ENCODE measurements around the gene RASAL1. TPM values are rescaled to one million over a fixed set of nuclear protein-coding genes. Genes with fewer than 3 reads are reported as not detected.

Gene RASAL1
- total and polyA plus RNA-seq, 2 experiments from 2014 or later = not detected

- DNase-seq = no peak
- in situ Hi-C loops (cut with MboI) = no loop called here
- H3K9me2 ChIP-seq (ENCODE audit: insufficient read depth) = no peaks in the 10 kb centered on the region
- H3K4me1 ChIP-seq (ENCODE audit: insufficient read depth) = no peaks in the 10 kb centered on the region
- 50 to 51% methylated on average over 12 to 20 of the region's 32 CpGs for WGBS, 2 experiments (ENCODE audit: low coverage in 1 of 2, low lambda C conversion rate in 2 of 2, missing lambda C conversion rate in 2 of 2)
- H3K27ac ChIP-seq = no peak overlapping the region
- peaks cover 14% of the 10 kb centered on the region for H3K27me3 ChIP-seq (replicated peaks; ENCODE audit: insufficient read depth)
- H4K20me1 ChIP-seq (ENCODE audit: insufficient read depth) = no peaks in the 10 kb centered on the region
- H3K9ac ChIP-seq = no peak overlapping the region
- H3F3A ChIP-seq (ENCODE audit: insufficient read depth) = no peaks in the 10 kb centered on the region
- no peak overlapping the region for H3K4me2 ChIP-seq (ENCODE audit: unreplicated experiment)
- no peak for TF ChIP-seq EZH2 (IDR thresholded peaks at IDR 0.05; ENCODE audit: insufficient read depth, poor library complexity, severe bottlenecking)
- TF ChIP-seq EZH2phosphoT487 (IDR thresholded peaks at IDR 0.05; ENCODE audit: insufficient read depth, low read depth) = no peak
- H3K79me2 ChIP-seq (ENCODE audit: insufficient read depth) = no peaks in the 10 kb centered on the region
- H3K9me3 ChIP-seq (ENCODE audit: low read depth) = no peaks in the 10 kb centered on the region
- no peaks in the 10 kb centered on the region for H3K36me3 ChIP-seq (ENCODE audit: low read depth)
- no peak overlapping the region for H3K4me3 ChIP-seq
- no peak overlapping the region for H2AFZ ChIP-seq
Observed at GRCh38 chr12:113093409-113094101, 42.0 kb downstream of the RASAL1 start.

- in situ Hi-C loops (cut with MboI) = no loop called here
- no peak overlapping the region for H3K27ac ChIP-seq
- H3K27me3 ChIP-seq (replicated peaks; ENCODE audit: insufficient read depth) = peaks cover 14% of the 10 kb centered on the region
- H3K79me2 ChIP-seq (ENCODE audit: insufficient read depth) = no peaks in the 10 kb centered on the region
- TF ChIP-seq EZH2 (IDR thresholded peaks at IDR 0.05; ENCODE audit: insufficient read depth, poor library complexity, severe bottlenecking) (no peak), EZH2phosphoT487 (IDR thresholded peaks at IDR 0.05; ENCODE audit: insufficient read depth, low read depth) (no peak)
- H4K20me1 ChIP-seq (ENCODE audit: insufficient read depth) = no peaks in the 10 kb centered on the region
- H3K36me3 ChIP-seq (ENCODE audit: low read depth) = no peaks in the 10 kb centered on the region
- no peaks in the 10 kb centered on the region for H3K9me3 ChIP-seq (ENCODE audit: low read depth)
- no peaks in the 10 kb centered on the region for H3K4me1 ChIP-seq (ENCODE audit: insufficient read depth)
- no peaks in the 10 kb centered on the region for H3F3A ChIP-seq (ENCODE audit: insufficient read depth)
- no peak overlapping the region for H3K4me3 ChIP-seq
- no peak overlapping the region for H2AFZ ChIP-seq
- no peak overlapping the region for H3K9ac ChIP-seq
- WGBS, 2 experiments (ENCODE audit: low coverage in 1 of 2, low lambda C conversion rate in 2 of 2, missing lambda C conversion rate in 2 of 2) = 8 to 12% methylated on average over 14 to 30 of the region's 31 CpGs
- no peaks in the 10 kb centered on the region for H3K9me2 ChIP-seq (ENCODE audit: insufficient read depth)
- H3K4me2 ChIP-seq (ENCODE audit: unreplicated experiment) = no peak overlapping the region
- peak; percentile 22 for DNase-seq
Observed at GRCh38 chr12:113092607-113093408, 42.8 kb downstream of the RASAL1 start.

- Histone ChIP-seq H2AFZ (no peak overlapping the region), H3K9me3 (ENCODE audit: low read depth) (no peaks in the 10 kb centered on the region), H3K27me3 (replicated peaks; ENCODE audit: insufficient read depth) (peaks cover 14% of the 10 kb centered on the region), H3K9me2 (ENCODE audit: insufficient read depth) (no peaks in the 10 kb centered on the region), H3K4me1 (ENCODE audit: insufficient read depth) (no peaks in the 10 kb centered on the region), H4K20me1 (ENCODE audit: insufficient read depth) (no peaks in the 10 kb centered on the region), H3K4me2 (ENCODE audit: unreplicated experiment) (no peak overlapping the region), H3K79me2 (ENCODE audit: insufficient read depth) (no peaks in the 10 kb centered on the region), H3K36me3 (ENCODE audit: low read depth) (no peaks in the 10 kb centered on the region), H3K27ac (no peak overlapping the region), H3K4me3 (no peak overlapping the region), H3F3A (ENCODE audit: insufficient read depth) (no peaks in the 10 kb centered on the region), H3K9ac (no peak overlapping the region)
- in situ Hi-C loops (cut with MboI) = no loop called here
- no peak for TF ChIP-seq EZH2phosphoT487 (IDR thresholded peaks at IDR 0.05; ENCODE audit: insufficient read depth, low read depth)
- TF ChIP-seq EZH2 (IDR thresholded peaks at IDR 0.05; ENCODE audit: insufficient read depth, poor library complexity, severe bottlenecking) = no peak
- no peak for DNase-seq
- WGBS, 2 experiments (ENCODE audit: low coverage in 1 of 2, low lambda C conversion rate in 2 of 2, missing lambda C conversion rate in 2 of 2) = 33 to 50% methylated on average over 2 to 3 of the region's 3 CpGs
Observed at GRCh38 chr12:113091506-113091905, 44.1 kb downstream of the RASAL1 start.

GRCh38 chr12:113090740-113091139 lies 44.8 kb downstream of the RASAL1 start:
- Histone ChIP-seq H3F3A (ENCODE audit: insufficient read depth) (no peaks in the 10 kb centered on the region), H3K9me3 (ENCODE audit: low read depth) (no peaks in the 10 kb centered on the region), H3K79me2 (ENCODE audit: insufficient read depth) (no peaks in the 10 kb centered on the region), H2AFZ (no peak overlapping the region), H3K27me3 (replicated peaks; ENCODE audit: insufficient read depth) (peaks cover 14% of the 10 kb centered on the region), H3K27ac (no peak overlapping the region), H3K9me2 (ENCODE audit: insufficient read depth) (no peaks in the 10 kb centered on the region), H3K4me2 (ENCODE audit: unreplicated experiment) (no peak overlapping the region), H3K4me3 (no peak overlapping the region), H4K20me1 (ENCODE audit: insufficient read depth) (no peaks in the 10 kb centered on the region), H3K36me3 (ENCODE audit: low read depth) (no peaks in the 10 kb centered on the region), H3K4me1 (ENCODE audit: insufficient read depth) (no peaks in the 10 kb centered on the region), H3K9ac (no peak overlapping the region)
- TF ChIP-seq EZH2phosphoT487 (IDR thresholded peaks at IDR 0.05; ENCODE audit: insufficient read depth, low read depth) (no peak), EZH2 (IDR thresholded peaks at IDR 0.05; ENCODE audit: insufficient read depth, poor library complexity, severe bottlenecking) (no peak)
- no peak for DNase-seq
- WGBS, 2 experiments (ENCODE audit: low coverage in 1 of 2, low lambda C conversion rate in 2 of 2, missing lambda C conversion rate in 2 of 2) = 63 to 65% methylated on average over 21 of the region's 21 CpGs
- in situ Hi-C loops (cut with MboI) = no loop called here
